HEK293 (cell line): Measurements from ENCODE around the gene VPS26C.

Experiments used
- RBAK ChIP-seq: fragments of 450-650 bp; formaldehyde crosslinking; IDR thresholded peaks from 2 replicates; pipeline ENCODE4 v1.5.1; 2016; ENCODE audit warnings: missing biosample characterization, missing genetic modification characterization
- ZBTB1 ChIP-seq: fragments of 450-650 bp; formaldehyde crosslinking; IDR thresholded peaks from 2 replicates; pipeline ENCODE4 v1.5.1; 2016; ENCODE audit warnings: missing biosample characterization, missing genetic modification characterization
- ZNF747 ChIP-seq: fragments of 450-650 bp; formaldehyde crosslinking; IDR thresholded peaks from 2 replicates; pipeline ENCODE4 v1.5.1; 2016; ENCODE audit warnings: missing biosample characterization, missing genetic modification characterization
- TF ChIP-seq, protein P1 (sequence below): fragments of 450-650 bp; formaldehyde crosslinking; IDR thresholded peaks from 2 replicates; pipeline ENCODE4 v1.5.1; 2016; ENCODE audit warnings: missing biosample characterization, missing genetic modification characterization
- TF ChIP-seq, protein P2 (sequence below): fragments of 450-650 bp; formaldehyde crosslinking; IDR thresholded peaks from 2 replicates; pipeline ENCODE4 v1.5.1; 2016; ENCODE audit warnings: missing biosample characterization, missing genetic modification characterization, low read depth

- TF ChIP-seq, protein P1, sequence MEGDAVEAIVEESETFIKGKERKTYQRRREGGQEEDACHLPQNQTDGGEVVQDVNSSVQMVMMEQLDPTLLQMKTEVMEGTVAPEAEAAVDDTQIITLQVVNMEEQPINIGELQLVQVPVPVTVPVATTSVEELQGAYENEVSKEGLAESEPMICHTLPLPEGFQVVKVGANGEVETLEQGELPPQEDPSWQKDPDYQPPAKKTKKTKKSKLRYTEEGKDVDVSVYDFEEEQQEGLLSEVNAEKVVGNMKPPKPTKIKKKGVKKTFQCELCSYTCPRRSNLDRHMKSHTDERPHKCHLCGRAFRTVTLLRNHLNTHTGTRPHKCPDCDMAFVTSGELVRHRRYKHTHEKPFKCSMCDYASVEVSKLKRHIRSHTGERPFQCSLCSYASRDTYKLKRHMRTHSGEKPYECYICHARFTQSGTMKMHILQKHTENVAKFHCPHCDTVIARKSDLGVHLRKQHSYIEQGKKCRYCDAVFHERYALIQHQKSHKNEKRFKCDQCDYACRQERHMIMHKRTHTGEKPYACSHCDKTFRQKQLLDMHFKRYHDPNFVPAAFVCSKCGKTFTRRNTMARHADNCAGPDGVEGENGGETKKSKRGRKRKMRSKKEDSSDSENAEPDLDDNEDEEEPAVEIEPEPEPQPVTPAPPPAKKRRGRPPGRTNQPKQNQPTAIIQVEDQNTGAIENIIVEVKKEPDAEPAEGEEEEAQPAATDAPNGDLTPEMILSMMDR (tag by site-specific recombination), result no peak
- TF ChIP-seq RBAK (tag by site-specific recombination) (no peak), ZNF747 (tag by site-specific recombination) (no peak), ZBTB1 (no peak)
- TF ChIP-seq, protein P2, sequence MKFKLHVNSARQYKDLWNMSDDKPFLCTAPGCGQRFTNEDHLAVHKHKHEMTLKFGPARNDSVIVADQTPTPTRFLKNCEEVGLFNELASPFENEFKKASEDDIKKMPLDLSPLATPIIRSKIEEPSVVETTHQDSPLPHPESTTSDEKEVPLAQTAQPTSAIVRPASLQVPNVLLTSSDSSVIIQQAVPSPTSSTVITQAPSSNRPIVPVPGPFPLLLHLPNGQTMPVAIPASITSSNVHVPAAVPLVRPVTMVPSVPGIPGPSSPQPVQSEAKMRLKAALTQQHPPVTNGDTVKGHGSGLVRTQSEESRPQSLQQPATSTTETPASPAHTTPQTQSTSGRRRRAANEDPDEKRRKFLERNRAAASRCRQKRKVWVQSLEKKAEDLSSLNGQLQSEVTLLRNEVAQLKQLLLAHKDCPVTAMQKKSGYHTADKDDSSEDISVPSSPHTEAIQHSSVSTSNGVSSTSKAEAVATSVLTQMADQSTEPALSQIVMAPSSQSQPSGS, result no peak
Observed at GRCh38 chr21:37195610-37196009, 71.5 kb downstream of the VPS26C start.
